ENCODE data around the gene EDIL3.

Gene EDIL3

GRCh38 chr5:83972236-83972635 lies 412.4 kb downstream of the EDIL3 start:
- H3K36me3 Mint-ChIP-seq, result no peaks in the 10 kb centered on the region
- DNase-seq (ENCODE audit: low spot score in 2 of 2) (no peak), ATAC-seq (ENCODE audit: low read depth) (no peak)
- no peaks in the 10 kb centered on the region for H3K27me3 Mint-ChIP-seq
- no peaks in the 10 kb centered on the region for H3K4me1 Mint-ChIP-seq
- no peak overlapping the region for H3K27ac Mint-ChIP-seq
- no peaks in the 10 kb centered on the region for H3K9me3 Mint-ChIP-seq
- no peak overlapping the region for H3K4me3 Mint-ChIP-seq

- Mint-ChIP-seq H3K4me1 (no peaks in the 10 kb centered on the region), H3K27ac (no peak overlapping the region), H3K9me3 (no peaks in the 10 kb centered on the region), H3K4me3 (no peak overlapping the region), H3K27me3 (no peaks in the 10 kb centered on the region), H3K36me3 (no peaks in the 10 kb centered on the region)
- no peak for ATAC-seq (ENCODE audit: low read depth)
- DNase-seq (ENCODE audit: low spot score in 2 of 2), result no peak
Measured at GRCh38 chr5:83967417-83967816, 417.3 kb downstream of the EDIL3 start.

- no peaks in the 10 kb centered on the region for H3K9me3 Mint-ChIP-seq
- H3K4me1 Mint-ChIP-seq, result no peaks in the 10 kb centered on the region
- no peak overlapping the region for H3K27ac Mint-ChIP-seq
- no peak overlapping the region for H3K4me3 Mint-ChIP-seq
- ATAC-seq (ENCODE audit: low read depth), result no peak
- H3K36me3 Mint-ChIP-seq, result no peaks in the 10 kb centered on the region
- no peaks in the 10 kb centered on the region for H3K27me3 Mint-ChIP-seq
- no peak for DNase-seq (ENCODE audit: low spot score in 2 of 2)
Measured at GRCh38 chr5:83965441-83965840, 419.2 kb downstream of the EDIL3 start.

DNA sequence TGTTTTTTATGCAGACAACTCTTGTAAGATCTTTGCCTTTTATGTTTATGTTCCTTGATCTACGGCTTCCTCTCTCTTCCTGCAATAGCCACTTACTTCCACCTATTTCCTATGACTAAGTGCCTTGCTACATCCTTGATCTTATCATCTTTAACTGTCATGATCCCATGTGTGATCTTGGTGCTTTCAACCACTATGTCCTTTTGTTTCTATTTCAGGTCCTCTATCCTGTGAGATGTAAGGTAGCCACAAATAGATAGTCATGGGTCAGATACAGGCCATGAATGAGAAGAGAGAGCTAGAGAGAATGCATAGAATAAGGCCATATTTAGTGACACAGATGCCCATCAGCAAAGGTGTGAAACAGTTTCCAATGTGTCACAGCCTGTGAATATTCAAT lies 420.4 kb downstream of the EDIL3 start:
- no peak for DNase-seq (ENCODE audit: low spot score in 2 of 2)
- Mint-ChIP-seq H3K4me1 (no peaks in the 10 kb centered on the region), H3K9me3 (no peaks in the 10 kb centered on the region), H3K4me3 (no peak overlapping the region), H3K27me3 (no peaks in the 10 kb centered on the region), H3K27ac (no peak overlapping the region), H3K36me3 (no peaks in the 10 kb centered on the region)
- ATAC-seq (ENCODE audit: low read depth), result no peak

DNA sequence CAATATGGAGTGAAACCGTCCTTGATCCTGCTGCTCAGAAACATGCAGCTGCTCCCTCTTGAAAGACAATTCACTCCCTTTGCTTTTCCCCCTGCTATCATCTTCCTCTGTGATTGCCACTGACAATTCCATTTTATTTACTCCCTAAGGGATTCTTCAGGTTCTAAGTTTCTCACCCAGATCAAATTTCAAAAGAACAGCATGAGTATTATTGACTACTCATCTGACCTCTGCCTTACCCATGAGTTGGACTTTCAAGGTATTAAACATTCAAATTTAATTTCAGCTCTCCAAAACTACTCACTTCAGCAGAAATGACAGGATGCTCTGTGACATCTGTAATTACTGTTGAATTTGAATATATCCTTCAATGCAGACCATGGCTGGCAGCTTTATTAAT lies 427.5 kb downstream of the EDIL3 start:
- no peaks in the 10 kb centered on the region for H3K9me3 Mint-ChIP-seq
- no peak for DNase-seq (ENCODE audit: low spot score in 2 of 2)
- H3K4me1 Mint-ChIP-seq, result no peaks in the 10 kb centered on the region
- H3K36me3 Mint-ChIP-seq, result no peaks in the 10 kb centered on the region
- no peaks in the 10 kb centered on the region for H3K27me3 Mint-ChIP-seq
- no peak overlapping the region for H3K27ac Mint-ChIP-seq
- no peak overlapping the region for H3K4me3 Mint-ChIP-seq
- ATAC-seq (ENCODE audit: low read depth), result no peak

GRCh38 chr5:83956386-83956785 lies 428.3 kb downstream of the EDIL3 start:
- Mint-ChIP-seq H3K9me3 (no peaks in the 10 kb centered on the region), H3K4me1 (no peaks in the 10 kb centered on the region), H3K4me3 (no peak overlapping the region), H3K36me3 (no peaks in the 10 kb centered on the region), H3K27ac (no peak overlapping the region), H3K27me3 (no peaks in the 10 kb centered on the region)
- DNase-seq (ENCODE audit: low spot score in 2 of 2), result no peak
- ATAC-seq (ENCODE audit: low read depth), result no peak

DNA sequence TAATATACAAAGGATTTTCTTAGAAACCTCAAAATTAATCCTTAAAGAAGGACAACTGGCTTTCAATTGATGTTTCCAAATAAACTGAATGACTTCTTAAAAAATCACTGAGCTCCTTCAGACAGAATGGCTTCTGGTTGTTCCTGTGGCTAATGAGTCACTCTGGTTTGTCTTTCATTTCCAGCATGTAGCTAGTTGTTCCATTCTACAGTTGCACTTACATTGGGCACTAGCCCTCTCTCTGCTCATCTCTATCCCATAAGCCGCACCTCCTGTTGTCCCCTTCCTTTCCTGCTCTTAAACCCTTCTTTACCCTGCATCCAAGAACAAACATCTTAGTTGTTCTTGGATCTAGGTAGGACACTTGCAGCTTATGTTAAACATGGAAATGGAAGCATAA lies 428.8 kb downstream of the EDIL3 start:
- no peak for DNase-seq (ENCODE audit: low spot score in 2 of 2)
- Mint-ChIP-seq H3K36me3 (no peaks in the 10 kb centered on the region), H3K4me3 (no peak overlapping the region), H3K9me3 (no peaks in the 10 kb centered on the region), H3K4me1 (no peaks in the 10 kb centered on the region), H3K27ac (no peak overlapping the region), H3K27me3 (no peaks in the 10 kb centered on the region)
- no peak for ATAC-seq (ENCODE audit: low read depth)

- ATAC-seq (ENCODE audit: low read depth) (no peak), DNase-seq (ENCODE audit: low spot score in 2 of 2) (no peak)
- Mint-ChIP-seq H3K27me3 (no peaks in the 10 kb centered on the region), H3K4me1 (no peaks in the 10 kb centered on the region), H3K36me3 (no peaks in the 10 kb centered on the region), H3K9me3 (no peaks in the 10 kb centered on the region), H3K27ac (no peak overlapping the region), H3K4me3 (no peak overlapping the region)
Measured at GRCh38 chr5:83947763-83948162, 436.9 kb downstream of the EDIL3 start.

DNA sequence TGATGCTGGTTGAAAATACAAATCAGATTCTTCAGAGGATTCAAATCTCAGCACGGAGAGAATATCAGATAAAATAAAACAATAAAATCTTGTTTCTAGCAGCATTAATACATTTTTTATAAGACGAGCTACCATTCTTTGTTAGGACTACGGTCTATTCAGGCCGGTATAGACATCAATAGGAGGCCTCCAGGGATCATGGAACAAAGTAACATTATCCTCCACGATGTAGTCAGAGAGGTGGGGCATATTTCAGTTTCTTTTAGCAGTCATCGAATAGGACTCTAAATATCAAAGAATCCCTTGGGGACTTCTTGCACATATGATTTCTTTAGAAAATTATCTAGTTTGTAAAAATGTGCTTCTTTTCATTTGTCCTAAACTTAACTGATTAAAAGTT lies 438.2 kb downstream of the EDIL3 start:
- H3K27ac Mint-ChIP-seq, result no peak overlapping the region
- no peaks in the 10 kb centered on the region for H3K9me3 Mint-ChIP-seq
- H3K4me3 Mint-ChIP-seq, result no peak overlapping the region
- no peak for DNase-seq (ENCODE audit: low spot score in 2 of 2)
- H3K36me3 Mint-ChIP-seq, result no peaks in the 10 kb centered on the region
- H3K27me3 Mint-ChIP-seq, result no peaks in the 10 kb centered on the region
- no peaks in the 10 kb centered on the region for H3K4me1 Mint-ChIP-seq
- ATAC-seq (ENCODE audit: low read depth), result no peak

DNA sequence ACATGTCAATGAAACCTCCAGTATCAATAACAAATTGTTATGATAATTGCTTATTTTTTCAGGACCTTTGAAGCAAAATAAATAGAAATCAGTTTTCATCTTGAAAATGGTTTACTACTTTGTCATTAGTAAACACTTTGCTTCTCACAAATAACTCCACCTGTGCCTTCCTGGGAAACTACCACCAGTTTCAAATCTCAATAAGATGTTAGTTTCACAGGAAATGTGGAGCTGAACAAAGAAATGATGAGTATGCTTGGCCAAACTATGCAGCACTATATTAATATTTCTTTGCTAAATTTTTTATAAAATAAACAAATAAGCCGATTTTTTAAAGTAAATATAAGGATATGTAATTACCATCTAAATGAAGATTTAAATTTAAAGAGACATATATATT lies 442.5 kb downstream of the EDIL3 start:
- Mint-ChIP-seq H3K4me3 (no peak overlapping the region), H3K9me3 (no peaks in the 10 kb centered on the region), H3K36me3 (no peaks in the 10 kb centered on the region), H3K27me3 (no peaks in the 10 kb centered on the region), H3K4me1 (no peaks in the 10 kb centered on the region), H3K27ac (no peak overlapping the region)
- DNase-seq (ENCODE audit: low spot score in 2 of 2) (no peak), ATAC-seq (ENCODE audit: low read depth) (no peak)

GRCh38 chr5:83937837-83938236 lies 446.8 kb downstream of the EDIL3 start:
- Mint-ChIP-seq H3K27ac (no peak overlapping the region), H3K4me3 (no peak overlapping the region), H3K4me1 (no peaks in the 10 kb centered on the region), H3K36me3 (no peaks in the 10 kb centered on the region), H3K9me3 (no peaks in the 10 kb centered on the region), H3K27me3 (no peaks in the 10 kb centered on the region)
- DNase-seq (ENCODE audit: low spot score in 2 of 2) (no peak), ATAC-seq (ENCODE audit: low read depth) (no peak)

DNA sequence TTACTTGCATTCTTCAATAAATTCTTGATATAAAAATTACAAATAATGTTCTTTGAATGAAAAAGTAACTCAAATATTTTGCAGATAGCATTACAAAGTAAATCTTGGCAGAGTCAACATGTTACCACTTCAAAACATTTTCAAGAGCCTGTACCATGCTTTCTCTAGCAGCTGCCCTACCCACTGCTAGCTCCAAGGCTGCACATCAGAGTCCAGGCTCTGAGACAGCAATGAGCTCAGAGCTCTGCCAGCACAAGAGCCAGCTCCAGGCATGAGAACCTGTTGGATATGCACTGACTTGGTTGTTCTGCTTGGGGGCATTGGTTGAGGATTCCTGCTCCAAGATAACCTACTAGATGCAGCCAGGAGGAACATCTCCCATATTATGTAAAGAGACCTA lies 452.7 kb downstream of the EDIL3 start:
- no peak for ATAC-seq (ENCODE audit: low read depth)
- Mint-ChIP-seq H3K9me3 (peaks cover 5% of the 10 kb centered on the region), H3K4me1 (no peaks in the 10 kb centered on the region), H3K27me3 (no peaks in the 10 kb centered on the region), H3K36me3 (no peaks in the 10 kb centered on the region), H3K4me3 (no peak overlapping the region), H3K27ac (no peak overlapping the region)
- no peak for DNase-seq (ENCODE audit: low spot score in 2 of 2)

DNA sequence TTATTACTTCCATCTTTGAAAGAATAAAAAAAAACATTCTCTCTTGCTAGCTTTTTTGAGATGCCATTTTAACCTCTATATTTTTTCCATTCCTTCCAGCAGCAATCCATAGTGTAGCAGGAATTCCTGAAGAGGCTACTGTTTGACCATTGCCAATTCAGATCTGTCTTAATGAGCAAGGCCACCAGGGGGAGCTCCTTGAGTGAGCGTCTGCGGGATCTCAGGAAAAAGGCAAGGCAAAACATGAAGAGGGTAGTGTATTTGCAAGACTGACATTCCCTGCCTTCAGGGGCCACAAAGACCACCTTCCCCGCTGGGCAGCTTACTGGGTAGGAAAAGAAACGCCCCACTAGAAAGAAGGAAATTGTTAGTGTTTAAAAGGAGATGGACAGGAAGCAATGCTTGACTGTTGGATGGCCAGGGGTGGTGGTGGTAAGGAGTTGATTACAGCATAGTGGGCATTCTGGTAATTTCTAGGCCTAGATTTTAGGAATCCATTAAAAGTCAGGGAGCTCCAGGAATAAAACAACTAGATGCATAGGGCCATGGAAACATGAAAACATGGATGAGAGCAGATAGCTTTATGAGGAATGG lies 457.4 kb downstream of the EDIL3 start:
- Mint-ChIP-seq H3K27ac (no peak overlapping the region), H3K9me3 (peaks cover 7% of the 10 kb centered on the region), H3K4me1 (no peaks in the 10 kb centered on the region), H3K27me3 (no peaks in the 10 kb centered on the region), H3K36me3 (no peaks in the 10 kb centered on the region), H3K4me3 (no peak overlapping the region)
- ATAC-seq (ENCODE audit: low read depth) (no peak), DNase-seq (ENCODE audit: low spot score in 2 of 2) (peak; percentile 12)

GRCh38 chr5:83925955-83926337 lies 458.7 kb downstream of the EDIL3 start:
- DNase-seq (ENCODE audit: low spot score in 2 of 2), result no peak
- no peak for ATAC-seq (ENCODE audit: low read depth)
- peaks cover 7% of the 10 kb centered on the region for H3K9me3 Mint-ChIP-seq
- no peaks in the 10 kb centered on the region for H3K4me1 Mint-ChIP-seq
- no peak overlapping the region for H3K4me3 Mint-ChIP-seq
- no peaks in the 10 kb centered on the region for H3K27me3 Mint-ChIP-seq
- H3K27ac Mint-ChIP-seq, result no peak overlapping the region
- H3K36me3 Mint-ChIP-seq, result no peaks in the 10 kb centered on the region

DNA sequence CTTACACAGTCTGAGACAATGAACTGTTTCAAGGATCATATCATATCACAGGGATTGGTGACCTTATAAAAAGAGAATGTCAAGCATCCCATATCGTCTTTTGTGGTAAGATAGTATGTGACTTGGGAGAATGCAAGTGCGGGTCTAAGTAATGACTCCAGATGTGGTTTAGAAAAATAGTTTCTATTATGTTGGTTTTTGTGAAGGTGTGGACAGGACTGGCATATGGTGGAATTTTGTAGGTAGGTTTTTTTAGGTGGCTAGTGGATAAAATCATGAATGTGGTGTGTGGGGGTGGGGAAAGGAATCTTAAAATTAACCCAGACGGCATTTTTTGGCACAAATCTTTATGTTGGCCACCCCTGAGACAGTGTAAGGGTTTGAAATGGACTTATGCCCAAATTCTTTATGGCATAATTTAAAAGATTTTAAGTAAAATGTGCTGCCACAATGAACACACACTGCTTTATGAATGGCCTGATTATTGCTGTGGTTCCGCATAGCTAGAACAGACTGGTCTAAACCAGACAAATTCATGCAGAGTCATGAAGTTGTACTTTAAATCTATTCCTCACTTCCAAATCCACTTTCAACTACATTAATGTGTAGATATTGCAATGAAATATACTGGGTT lies 459.2 kb downstream of the EDIL3 start:
- no peak for DNase-seq (ENCODE audit: low spot score in 2 of 2)
- Mint-ChIP-seq H3K9me3 (peaks cover 7% of the 10 kb centered on the region), H3K4me1 (no peaks in the 10 kb centered on the region), H3K36me3 (no peaks in the 10 kb centered on the region), H3K4me3 (no peak overlapping the region), H3K27me3 (no peaks in the 10 kb centered on the region), H3K27ac (no peak overlapping the region)
- no peak for ATAC-seq (ENCODE audit: low read depth)
